GM21423 (cell line): ENCODE data around the gene ZNF17.
A peak's percentile ranks its signal among the peaks of the same experiment; 100 is the strongest.

Experiments used
- ATAC-seq: cut with Tn5 transposase; IDR thresholded peaks from one replicate; pipeline ENCODE4 v1.9.1; 2021; ENCODE audit warnings: mild to moderate bottlenecking, moderate library complexity; ENCODE audit not compliant: unreplicated experiment

The ZNF17 gene

DNA sequence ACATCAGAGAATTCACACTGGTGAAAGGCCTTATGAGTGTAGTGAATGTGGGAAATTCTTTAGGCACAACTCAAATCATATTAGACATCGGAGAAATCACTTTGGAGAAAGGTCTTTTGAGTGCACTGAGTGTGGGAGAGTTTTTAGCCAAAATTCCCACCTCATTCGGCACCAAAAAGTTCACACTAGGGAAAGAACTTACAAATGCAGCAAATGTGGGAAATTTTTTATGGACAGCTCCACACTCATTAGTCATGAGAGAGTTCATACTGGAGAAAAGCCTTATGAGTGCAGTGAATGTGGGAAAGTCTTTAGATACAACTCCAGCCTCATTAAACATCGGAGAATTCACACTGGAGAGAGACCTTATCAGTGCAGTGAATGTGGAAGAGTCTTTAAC is 10.1 kb downstream of the ZNF17 start:
- ATAC-seq: no peak

GRCh38 chr19:57434386-57435061 is 23.6 kb downstream of the ZNF17 start:
- ATAC-seq: no peak

DNA sequence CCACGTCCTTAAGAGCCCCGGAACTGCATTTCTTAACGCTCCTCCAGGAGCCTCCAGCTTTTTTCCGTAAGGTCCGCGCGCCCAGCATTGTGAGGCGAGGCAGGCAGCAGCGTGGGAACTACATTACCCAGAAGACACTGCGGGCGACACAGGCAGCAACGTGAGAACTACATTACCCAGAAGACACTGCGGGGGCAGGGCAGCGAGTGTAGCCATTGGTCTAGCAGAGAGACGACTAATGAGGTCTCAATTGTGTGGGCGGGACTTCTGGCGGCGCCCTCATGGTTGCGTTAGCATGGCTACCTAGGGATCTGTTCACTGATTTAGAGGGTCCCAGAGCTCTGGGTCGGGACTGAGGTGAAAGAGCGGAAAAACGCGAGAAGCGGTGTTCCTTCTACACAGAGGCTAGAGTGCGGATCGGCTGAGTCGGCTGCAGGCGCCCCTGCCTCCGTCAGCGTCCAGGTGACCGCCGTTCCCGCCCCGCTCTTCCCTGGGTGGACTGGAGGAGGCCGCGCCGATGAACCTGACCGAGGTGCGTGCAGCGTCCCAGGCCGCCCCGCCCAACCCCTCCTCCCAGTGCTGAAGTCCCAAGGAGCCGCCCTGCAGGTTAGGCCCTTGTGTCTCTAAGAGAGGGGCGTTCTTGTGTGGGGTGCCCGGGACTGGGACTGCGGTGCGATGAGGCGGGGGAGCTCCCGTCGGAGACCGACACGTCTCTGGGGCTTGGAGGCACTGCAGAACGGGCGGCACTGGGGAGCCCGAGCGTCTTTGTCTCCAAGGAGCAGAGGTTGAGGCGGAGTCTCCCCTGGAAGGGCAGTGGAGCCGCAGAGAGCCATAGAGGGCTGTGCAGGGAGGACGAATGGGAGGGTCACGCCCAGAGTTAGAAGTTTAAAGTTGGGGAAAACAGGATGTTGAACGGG is 24.4 kb downstream of the ZNF17 start, which contains the start of gene ZNF749:
TSS of gene ZNF749 (plus strand) at position 264 of the 917 bp plus-strand sequence. CDS start at position 518, 254 bp downstream.
- ATAC-seq: peak; percentile 98

GRCh38 chr19:57436417-57436816 is 25.5 kb downstream of the ZNF17 start:
- no peak for ATAC-seq

DNA sequence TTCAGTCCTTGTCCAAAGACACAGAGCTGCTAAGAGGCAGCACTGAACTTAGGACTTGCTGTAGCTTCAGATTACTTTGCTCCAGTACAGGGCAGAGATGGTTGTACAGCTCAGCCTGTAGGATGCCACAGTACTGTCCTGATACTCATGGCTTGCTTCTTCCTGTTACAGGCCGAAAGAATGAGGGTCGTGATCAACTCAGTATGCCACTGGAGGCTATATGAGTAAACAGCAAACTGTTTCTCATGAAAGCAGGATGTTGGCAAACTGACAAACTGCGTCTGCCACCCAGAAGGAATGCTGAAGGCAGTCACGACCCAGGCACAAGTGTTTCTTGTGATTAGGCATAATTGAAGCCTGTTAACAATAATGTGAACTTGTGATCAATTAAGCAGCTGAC is 27.0 kb downstream of the ZNF17 start:
- ATAC-seq: no peak

- ATAC-seq: no peak
These were observed 28.0 kb downstream of the ZNF17 start for GRCh38 chr19:57438925-57439324.

DNA sequence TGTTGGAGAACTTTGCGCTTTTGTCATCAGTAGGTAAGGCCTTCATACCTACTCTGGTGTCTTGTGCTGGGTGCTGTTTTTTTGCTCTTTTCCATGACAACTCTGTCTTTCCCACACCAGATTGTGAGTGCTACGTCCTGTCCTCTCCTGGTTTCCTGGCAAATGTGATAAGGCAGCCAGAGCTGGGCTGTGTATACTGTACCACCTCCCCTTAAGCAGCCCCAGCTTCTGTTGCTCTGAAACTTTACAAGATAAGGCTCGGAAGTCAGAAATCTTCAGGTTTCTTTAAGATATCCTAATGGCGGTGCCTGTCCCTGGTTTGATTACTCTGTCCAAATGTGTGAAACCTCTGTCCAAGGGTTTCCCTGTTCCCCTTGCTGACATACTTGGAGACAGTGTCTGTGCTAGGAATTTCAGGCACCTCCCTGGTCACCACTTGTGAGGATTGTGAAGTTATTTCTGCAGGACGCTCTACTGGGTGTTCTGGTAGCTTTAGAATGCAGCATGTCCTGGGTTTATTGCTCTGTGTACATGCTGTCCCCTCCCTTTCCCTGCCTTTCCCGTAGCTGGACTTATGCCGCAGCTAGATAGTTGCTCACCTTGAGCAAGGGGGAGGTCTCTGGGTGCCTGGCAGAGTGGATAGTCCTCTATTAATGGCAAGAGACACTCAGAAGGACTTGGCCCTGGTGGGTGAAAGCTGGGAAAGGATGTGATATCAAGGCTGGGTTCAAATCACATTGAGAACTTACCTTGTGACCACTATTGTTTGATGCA is 31.2 kb downstream of the ZNF17 start:
- no peak for ATAC-seq

DNA sequence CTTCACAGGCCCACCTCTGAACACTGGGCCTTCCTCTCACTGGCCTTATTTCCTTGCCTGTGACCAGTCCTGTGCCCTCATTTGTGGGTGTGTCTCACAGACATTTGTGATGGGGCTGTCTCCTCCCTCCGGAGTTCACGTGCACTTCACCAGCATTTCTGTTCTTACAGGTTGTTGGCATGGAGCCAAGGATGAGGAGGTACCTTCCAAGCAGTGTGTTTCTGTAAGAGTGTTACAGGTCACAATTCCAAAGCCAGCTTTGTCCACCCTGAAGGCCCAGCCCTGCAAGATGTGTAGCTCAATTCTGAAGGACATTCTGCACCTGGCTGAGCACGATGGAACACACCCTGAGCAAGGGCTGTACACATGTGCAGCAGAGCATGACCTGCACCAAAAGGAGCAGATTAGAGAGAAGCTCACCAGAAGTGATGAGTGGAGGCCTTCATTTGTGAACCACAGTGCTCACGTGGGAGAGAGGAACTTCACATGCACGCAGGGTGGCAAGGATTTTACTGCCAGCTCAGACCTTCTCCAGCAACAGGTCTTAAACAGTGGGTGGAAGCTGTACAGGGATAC is 32.2 kb downstream of the ZNF17 start:
- ATAC-seq: no peak

- ATAC-seq: no peak
These were observed 41.3 kb downstream of the ZNF17 start for GRCh38 chr19:57452307-57452706.

DNA sequence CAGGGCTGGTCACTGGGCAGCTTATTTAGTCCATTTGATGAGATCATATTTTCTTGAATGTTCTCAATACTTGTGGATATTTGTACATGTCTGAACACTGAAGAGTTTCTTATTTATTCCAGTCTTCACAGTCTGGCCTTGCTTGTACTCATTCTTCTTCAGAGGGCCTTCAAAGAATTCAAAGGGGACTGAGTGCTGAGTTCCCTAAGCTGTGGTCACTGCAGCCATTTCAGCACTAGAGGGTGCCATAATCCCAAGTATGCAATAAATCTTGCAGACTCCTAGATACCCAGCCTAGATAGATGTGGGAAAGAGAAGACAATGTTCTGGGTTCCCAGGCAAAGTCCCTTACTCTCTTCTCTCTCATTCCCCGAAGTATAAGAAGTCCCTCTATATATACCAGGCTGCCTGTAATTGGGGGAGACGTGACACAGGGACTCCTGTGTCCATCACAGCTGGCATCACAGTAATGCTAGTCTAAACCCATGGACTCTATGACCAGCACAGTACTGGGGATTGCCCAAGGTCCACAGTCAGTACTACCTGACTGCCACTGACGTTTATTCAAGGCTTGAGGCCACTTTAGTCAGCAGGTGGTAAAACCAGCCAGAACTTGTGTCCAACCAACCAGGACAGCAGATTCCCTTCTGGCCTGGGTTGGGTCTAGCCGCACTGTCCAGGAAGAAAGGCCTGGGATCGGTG is 54.9 kb downstream of the ZNF17 start:
- no peak for ATAC-seq

DNA sequence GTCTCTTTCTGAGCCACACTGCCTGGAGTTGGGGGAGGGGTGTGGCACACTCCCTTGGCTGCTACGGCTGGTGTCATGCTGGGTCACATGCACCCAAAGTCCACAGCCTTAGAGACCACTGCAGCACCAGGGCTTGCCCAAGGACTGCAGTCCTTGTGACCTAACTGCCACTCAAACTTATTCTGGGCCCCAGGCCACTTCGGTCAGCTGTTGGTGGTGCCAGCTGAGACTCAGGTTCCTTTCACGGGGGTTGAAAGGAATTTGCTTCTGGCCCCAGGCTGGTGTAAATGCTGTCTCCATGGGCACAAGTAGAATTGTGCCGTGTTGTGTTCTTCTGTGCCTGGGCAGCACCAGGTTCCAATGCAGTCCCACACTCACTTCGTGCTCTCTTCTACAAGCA is 55.5 kb downstream of the ZNF17 start:
- no peak for ATAC-seq
